ENCODE data around the gene HIPK3.
"Not testable (repeated sequence)": the region's sequence is repeated elsewhere in the genome, so short reads cannot be mapped to it uniquely, and the experiment has no call there.

The HIPK3 gene

DNA sequence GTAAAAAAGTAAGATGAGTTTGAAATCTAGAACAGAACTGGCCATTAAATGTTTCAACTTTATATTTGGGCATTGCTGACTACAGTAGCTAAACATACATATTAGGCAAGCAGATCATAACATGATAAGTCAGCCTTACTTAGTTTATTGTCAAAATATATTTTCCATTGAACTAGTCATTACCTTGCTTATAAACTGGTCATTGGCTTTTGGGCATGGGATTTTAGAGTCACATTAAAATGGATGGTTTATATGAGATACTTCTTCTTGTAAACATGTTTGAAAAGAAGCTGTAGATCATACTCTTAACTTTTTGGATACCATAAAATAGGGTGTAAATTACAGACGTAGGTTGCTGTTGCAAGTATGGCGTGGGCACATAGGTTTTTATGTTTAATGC, 2.7 kb downstream of the HIPK3 start:
- peak in 1 of 3 experiments; percentile 5 for DNase-seq

DNA sequence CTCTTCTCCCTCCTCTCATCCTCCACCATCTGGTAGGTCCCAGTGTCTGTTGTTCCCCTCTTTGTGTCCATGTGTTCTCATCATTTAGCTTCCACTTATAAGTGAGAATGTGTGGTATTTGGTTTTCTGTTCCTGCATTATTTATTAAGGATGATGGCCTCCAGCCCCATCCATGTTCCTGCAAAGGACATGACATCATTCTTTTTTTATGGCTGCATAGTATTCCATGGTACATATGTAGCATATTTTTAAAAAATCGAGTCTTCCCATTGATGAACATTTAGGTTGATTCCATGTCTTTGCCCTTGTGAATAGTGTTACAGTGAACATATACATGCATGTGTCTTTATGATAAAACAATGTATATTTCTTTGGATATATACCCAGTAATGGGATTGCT, 4.2 kb downstream of the HIPK3 start:
- not testable (repeated sequence) for DNase-seq

DNA sequence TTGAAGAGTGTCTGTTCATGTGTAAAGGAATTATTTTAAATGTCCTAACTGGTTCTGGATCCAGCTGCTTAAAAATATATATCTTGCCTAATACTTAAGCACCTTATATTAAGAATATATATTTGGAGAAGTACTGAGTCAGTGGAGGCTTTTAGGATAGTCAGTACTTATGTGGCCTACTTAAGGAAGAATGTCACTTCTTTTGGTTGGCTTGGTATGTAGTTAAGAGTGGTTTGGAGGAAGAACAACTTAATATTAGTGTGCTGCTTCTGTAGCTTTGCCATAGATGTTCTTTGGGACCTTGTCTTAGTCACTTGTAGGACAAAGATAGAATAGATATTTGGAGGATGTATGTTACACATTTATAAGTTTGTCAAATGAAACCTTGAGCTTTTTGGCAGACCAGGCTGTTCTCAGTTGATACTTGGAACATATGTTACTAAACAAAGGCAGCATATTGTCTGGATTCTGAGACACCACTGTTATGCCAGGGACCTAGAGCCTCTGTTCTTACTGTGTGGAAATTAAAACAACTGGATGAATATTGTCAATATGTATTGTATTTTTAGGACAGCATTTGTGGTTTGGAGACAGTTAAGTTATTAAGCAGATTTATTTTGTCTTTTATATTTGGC, 4.9 kb downstream of the HIPK3 start:
- no peak for DNase-seq

DNA sequence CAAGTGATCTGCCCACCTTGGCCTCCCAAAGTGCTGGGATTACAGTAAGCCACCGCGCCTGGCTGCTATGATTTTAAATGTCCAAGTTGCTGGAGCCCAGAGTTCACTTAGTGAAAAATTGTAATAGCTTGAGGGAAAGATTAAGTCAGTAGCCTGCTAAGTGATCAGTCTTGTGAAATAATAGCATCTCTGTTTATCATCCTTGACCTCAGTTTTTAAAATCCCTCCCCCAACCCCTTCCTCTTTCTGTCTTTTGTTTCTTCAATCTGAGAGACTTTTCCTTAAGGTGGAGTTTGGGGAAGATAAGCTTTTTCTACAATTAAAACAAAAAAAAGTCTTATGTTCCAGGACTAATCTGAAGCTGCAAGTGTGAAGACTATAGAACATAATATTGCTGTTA, 6.4 kb downstream of the HIPK3 start:
- no peak for DNase-seq

GRCh38 chr11:33264926-33265325, 7.7 kb downstream of the HIPK3 start:
- DNase-seq, result peak in 1 of 3 experiments; percentile 6

- no peak for DNase-seq
Observed at GRCh38 chr11:33266393-33267215, 9.4 kb downstream of the HIPK3 start.

DNA sequence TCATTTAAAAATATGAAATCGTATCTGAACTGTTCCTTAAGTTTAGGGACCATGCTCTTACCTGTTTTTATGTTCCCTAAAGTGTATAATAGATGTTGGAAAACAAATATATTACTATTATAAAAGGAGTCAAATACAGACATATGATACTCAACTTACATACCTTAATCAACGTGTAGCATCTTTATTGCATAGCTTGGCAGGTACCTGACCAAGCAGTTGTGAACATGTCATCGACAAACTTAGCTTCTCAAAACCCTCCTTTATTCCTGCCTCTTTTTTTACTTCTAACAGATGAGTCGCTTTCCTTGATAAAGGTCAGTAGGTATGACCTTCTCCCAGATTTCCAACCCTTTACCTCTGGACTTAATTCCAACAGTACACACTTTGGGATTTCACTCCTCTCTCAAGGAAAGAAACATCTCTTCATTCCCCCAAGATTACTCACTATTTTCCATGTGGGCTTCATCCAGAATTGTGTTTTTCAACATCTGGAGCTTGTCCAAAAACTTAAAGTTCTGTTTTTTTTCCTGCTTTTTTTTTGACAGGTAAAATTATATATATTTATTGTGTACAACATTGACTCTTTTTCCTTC, 11.9 kb downstream of the HIPK3 start:
- no peak for DNase-seq

GRCh38 chr11:33269822-33270221, 12.6 kb downstream of the HIPK3 start:
- no peak for DNase-seq

GRCh38 chr11:33271059-33271458, 13.9 kb downstream of the HIPK3 start:
- DNase-seq, result no peak

GRCh38 chr11:33272338-33273107, 15.3 kb downstream of the HIPK3 start:
- DNase-seq, result no peak

- DNase-seq, result no peak
Observed at GRCh38 chr11:33273656-33274055, 16.5 kb downstream of the HIPK3 start.

GRCh38 chr11:33280411-33280810, 23.2 kb downstream of the HIPK3 start:
- DNase-seq, result no peak

GRCh38 chr11:33281758-33282157, 24.6 kb downstream of the HIPK3 start:
- DNase-seq, result no peak

DNA sequence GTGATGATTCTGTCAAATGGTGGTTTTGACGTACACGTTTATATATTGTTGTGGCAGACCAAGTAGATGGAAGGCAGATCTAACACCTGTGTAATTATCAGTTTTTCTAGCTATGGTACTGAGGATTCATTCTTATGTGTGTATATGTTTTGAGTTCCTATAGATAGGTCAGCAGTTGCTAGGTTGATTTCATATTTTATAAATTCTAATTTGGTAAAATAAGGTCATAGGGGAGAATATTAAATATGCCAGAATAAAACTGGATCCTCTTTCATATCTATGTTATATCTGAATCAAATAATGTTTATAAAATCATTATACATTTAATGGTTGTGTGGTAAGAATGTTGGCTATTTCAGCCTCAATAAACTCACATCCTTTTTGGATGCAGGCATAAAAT, 27.6 kb downstream of the HIPK3 start:
- no peak for DNase-seq

GRCh38 chr11:33290319-33290718, 33.1 kb downstream of the HIPK3 start:
- DNase-seq, result no peak

DNA sequence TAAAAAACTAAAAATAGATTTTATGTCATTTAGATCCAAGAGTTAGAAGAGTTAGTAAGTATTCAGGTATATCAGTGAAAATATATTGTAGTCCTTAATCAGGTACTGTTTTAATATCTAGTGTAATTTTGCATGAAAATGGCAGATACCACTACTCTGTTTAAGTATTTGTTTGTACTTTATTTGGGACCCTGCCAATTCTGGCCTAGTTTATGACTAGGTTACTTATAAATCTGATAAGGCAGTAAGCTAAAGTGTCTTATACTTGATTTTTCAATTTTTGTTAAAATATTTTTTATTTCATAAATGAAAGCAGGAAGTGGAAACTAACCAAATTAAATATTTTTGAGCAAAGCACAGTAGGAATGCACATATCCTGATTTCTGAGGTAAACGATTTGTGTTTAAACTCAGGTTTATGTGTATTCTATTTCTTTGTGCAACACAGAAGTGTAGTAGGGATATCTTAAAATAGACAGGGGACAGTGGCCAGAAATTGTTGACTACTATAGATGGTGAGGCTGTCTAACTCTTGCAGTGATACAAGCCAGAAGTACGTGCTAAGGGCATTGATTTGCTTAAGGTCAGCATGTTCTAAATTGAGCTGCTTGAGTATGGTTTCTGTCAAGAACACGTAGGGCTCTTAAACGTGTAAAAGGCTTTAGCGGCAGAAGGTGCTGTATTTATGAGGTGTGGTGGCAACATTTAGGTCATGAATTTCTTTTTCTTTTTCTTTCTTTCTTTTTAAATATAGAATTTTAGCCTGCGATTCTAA, 34.0 kb downstream of the HIPK3 start:
- no peak for DNase-seq

GRCh38 chr11:33292311-33292710, 35.1 kb downstream of the HIPK3 start:
- no peak for DNase-seq

GRCh38 chr11:33294224-33294623, 37.0 kb downstream of the HIPK3 start:
- DNase-seq, result no peak

GRCh38 chr11:33294797-33295196, 37.6 kb downstream of the HIPK3 start:
- DNase-seq, result no peak

DNA sequence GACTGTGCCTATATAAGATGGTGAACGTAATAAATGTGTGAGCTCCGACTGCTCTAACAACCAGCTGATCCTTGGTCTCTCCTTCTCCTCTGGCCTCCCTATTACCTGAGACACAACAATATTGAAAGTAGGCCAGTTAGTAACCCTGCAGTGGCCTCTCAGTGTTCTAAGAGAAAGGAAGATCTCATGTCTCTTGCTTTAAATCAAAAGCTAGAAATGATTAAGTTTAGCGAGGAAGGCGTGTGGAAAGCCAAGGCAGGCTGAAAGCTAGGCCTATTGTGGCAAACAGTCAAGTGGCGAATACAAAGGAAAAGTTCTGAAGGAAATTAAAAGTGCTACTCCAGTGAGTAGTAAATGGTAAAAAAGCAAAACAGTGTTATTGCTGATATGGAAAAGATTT, 39.5 kb downstream of the HIPK3 start:
- no peak for DNase-seq

- no peak for DNase-seq
Observed at GRCh38 chr11:33303541-33303940, 46.4 kb downstream of the HIPK3 start.

DNA sequence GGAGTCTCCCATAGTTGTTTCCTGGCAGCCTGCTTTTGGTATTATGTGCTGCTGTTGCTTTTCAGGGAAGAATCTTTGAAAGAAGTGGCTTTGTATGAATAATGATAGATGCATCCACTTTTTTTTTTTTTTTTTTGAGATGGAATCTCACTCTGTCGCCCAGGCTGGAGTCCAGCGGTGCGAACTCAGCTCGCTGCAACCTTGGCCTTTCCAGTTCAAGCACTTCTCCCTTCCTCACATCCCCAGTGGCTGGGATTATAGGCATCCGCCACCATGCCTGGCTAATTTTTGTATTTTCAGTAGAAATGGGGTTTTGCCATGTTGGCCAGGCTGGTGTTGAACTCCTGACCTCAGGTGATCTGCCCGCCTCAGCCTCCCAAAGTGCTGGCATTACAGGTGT, 49.6 kb downstream of the HIPK3 start:
- DNase-seq, result not testable (repeated sequence)

DNA sequence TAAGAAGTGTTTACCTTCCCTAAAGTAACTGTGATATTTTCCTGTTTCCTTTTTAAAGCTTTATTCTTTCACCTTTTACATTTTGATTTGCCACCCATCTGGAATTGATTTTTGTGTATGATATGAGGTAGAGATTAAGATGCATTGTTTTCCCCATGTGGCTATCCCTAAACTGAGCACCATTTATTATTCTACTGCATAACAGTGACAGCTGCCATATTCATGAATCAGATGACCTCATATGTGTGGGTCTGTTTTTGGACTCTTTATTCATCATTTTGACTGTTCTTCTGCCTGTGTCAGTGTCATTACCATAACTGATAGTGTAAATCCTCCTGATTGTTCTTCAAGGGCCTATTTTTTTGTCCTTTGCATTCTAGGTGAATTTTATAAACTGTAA, 50.8 kb downstream of the HIPK3 start:
- DNase-seq, result peak in 1 of 3 experiments; percentile 13

All from NCI-H1417 (cell line).